HK-2 (cell line): ENCODE measurements around the gene ATOH8.

ENCODE experiments used
- DNase-seq: peaks from one replicate; pipeline ENCODE4 v3.0.0-alpha.2; 2018; ENCODE audit not compliant: unreplicated experiment

ATOH8 gene

DNA sequence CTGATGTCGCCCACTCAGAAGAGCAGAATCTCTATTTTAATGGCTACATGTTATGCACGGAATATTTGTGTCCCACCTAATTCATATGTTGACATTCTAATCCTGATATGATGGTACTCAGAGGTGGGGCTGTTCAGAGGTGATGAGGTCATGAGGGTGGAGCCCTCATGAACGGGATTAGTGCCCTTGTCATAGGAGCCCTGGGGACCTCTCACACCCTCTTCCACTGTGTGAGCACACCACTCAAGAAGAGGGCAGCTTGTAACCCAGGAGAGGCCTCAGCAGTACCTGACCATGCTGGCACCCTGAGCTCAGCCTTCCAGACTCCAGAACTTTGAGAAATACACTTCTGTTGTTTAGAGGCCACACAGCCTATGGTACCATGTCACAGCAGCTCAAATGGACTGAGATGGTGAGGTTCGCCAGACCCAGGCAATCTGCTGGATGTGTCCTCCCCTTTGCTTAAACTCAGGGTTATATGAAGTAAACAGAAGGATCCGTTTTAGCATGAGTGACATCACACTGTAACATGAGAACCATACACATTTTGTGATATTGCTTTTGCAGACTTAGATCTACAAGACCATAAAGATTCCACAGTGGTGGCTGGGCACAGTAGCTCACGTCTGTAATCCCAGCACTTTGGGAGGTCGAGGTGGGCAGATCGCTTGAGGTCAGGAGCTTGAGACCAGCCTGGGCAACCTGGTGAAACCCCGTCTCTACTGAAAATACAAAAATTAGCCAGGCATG is 48.7 kb downstream of the ATOH8 start:
- DNase-seq, result no peak

DNA sequence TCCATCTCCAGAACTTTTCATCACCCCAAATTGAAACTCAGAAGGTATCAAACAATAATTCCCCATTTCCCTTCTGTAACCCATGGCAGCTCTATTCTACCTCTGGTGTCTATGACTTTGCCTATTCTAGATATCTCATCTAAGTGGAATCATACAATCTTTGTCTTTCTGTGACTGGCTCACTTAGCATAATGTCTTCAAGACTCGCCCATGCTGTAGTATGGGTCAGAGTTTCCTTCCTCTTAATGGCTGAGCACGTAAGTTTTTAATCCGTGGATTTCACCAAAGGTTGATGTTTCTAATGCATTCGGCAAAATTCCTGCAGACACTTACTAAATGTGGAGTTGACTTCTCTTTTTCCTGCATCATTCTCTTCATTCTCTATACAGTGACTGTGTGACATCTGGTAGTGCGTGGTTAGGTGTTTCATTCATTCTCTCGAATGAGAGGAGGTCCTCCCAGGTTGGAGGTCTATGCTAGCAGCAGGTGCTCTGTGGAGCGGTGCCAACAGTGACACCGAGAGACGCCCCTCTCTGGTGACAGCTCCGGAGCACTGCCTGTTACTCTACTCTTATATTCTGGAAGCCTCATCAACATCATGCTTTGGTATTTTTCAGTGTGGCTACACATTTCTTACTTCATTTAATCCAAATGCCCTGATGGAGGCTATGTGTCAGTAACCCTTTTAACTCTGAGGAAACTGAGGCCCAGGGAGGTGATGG is 50.1 kb downstream of the ATOH8 start:
- no peak for DNase-seq

GRCh38 chr2:85804583-85804982 is 50.8 kb downstream of the ATOH8 start:
- DNase-seq, result no peak

- DNase-seq, result no peak
Measured at GRCh38 chr2:85806358-85807118, 52.7 kb downstream of the ATOH8 start.

DNA sequence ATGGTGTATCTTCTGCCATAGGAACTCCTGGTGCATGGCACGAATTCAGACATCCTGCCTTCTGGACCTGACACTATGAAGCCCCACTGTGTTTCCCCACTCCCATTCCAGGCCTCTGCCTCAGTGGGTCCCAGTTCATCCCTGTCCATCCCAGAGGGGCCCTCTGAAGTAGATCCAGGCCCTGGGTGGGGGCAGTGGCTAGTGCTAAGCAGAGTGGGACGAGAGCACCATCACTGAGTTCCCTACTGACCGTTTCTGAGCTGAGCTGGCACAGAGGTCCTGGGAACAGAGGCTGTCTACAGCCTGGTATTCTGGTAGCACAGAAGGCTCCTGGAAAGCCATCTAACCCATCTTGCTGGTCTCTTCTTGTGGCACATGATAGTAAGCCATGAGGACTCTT is 54.0 kb downstream of the ATOH8 start:
- no peak for DNase-seq

DNA sequence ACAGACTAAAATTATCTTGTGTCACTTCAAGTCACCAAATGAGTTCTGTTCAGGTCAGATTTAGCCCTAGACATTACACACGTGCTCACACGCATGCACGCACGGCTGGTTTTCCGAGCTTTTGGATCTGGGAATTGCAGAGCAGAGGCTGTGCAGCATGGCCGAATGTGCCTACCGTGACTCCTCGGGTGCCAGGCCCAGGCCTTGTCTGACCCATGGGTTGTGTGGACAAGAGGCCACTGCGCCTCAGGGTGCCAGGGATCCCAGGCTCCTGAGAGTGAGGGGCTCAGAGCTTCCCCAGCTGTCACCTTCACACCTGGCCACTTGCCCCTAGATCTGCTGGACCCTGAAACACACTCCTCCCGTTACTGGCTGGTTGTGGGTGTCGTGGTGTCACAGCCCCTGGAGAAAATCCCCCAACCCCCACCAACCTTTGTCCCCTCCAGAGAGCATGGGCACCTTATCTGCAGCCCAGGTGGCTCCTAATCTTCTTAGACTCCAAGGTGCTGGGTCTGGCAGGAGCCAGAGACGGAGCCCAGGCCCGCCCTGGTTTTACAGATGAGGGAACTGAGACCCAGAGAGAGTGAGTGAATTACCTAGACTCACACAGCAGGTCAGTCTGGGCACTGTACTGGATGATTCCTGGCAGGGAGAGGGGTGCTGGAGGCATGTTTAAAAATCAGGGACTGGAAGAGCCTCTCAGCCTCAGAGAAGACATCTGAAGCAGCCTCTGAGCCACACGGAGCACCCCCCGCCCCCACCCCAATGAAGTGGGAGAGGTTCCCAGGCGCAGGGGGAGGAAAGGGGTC is 56.8 kb downstream of the ATOH8 start:
- no peak for DNase-seq

DNA sequence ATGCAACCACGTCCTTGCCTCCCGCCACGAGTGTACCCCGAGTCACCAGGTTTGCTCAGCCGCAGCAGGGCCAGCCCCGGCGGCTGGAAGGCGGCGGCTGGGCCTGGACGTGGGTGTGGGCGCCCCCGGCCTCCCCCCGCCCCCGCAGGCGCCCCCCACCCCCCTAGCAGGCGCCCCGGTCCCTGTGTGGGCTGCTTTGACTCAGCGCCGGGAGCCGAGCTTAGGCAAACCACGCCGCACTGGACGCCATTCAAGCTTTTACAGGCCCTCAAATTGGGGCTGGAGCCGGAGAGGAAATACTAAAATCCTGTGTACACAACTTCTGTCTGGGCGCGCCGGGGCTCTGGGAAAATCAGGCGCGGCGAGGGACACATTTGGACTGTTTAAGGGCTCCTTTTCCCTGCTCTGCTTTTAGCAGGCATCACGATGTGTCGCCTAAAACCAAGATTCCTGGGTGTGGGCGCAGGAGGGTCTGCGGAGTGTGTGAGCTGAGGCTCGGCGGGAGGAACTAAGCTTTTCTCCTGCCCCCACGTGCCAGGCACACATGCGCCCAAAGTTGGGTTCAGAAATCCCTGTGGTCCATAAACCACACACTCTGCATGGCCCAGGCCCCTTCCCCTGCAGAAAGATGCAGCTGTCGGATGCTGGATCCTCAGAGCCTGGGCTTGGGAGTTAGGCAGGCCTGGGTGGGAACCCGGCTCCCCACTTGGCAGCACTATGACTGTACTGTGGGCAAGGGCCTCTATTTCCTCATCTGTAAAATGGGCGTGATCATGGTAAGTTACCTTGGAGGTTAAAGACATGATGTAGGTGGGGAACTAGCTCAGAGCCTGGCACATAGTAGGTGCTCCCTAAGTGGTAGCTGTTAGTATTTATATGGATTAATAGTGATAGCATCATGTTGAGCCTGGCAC is 57.6 kb downstream of the ATOH8 start:
- no peak for DNase-seq

DNA sequence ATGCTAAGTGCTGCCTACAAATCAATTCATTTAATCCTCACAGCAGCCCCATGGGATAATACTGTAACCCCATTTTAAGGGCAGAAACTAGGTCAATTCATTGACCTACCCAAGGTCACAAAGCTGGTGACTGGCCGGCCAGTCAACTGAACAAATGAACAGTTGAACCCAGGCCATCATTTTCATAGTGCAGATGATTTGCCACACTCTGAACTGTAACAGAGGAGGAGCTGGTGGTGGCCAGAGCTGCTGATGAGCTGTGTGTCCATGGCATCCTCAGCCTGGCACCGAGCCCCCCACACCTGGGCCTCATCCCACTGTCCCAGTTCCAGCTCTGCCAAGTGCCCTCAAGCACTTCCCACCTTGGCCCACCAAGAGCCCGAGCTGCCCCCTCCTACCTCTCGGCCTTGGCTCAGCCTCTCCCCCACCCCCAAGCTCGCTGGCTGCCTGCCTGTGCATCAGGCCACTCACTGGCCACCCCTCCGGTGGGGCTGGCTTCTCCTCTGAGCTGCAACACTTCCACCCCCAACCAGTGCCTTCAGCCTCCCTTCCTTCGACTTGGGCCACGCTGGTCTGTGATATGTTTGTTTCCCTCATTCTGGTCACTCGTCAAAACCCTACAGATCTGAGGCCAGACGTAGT is 58.4 kb downstream of the ATOH8 start:
- DNase-seq, result no peak

DNA sequence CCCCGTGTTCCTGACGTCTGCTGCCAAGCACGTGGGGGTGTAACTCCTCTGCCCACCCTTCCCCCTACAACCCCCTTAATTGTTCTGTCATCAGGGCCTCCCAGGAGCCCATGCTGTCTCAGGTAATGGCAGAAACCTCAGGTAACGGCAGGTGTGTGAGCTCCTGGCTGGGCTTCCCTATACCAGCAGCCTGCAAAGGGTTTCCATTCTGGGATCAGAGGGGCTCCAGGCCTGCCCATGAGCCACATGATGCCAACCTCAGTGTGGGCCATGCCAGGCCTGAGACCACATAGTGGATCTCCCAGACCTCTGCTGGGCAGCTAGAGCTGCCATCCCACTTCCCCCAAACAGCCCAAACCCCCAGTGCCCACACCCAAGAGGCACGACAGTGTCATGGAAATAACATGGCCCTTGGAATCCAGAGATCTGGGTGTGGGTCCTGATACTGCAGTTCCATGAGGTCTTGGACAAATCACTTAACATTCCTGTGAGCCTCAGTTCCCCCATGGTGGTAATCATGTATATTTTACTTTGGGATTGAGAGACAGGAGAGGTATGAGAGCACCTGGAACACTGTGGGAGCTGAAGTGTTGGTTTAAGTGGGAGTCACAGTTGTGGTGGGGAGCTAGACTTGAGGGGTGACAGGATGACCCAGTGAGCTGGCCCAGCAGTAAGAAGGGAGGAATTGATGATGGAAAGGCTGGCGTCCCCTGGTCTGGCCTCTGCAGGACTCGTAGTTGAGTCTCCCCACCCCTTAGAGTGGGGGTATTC is 59.6 kb downstream of the ATOH8 start:
- DNase-seq, result no peak

- DNase-seq, result peak; percentile 91
Measured at GRCh38 chr2:85813982-85814801, 60.4 kb downstream of the ATOH8 start.

DNA sequence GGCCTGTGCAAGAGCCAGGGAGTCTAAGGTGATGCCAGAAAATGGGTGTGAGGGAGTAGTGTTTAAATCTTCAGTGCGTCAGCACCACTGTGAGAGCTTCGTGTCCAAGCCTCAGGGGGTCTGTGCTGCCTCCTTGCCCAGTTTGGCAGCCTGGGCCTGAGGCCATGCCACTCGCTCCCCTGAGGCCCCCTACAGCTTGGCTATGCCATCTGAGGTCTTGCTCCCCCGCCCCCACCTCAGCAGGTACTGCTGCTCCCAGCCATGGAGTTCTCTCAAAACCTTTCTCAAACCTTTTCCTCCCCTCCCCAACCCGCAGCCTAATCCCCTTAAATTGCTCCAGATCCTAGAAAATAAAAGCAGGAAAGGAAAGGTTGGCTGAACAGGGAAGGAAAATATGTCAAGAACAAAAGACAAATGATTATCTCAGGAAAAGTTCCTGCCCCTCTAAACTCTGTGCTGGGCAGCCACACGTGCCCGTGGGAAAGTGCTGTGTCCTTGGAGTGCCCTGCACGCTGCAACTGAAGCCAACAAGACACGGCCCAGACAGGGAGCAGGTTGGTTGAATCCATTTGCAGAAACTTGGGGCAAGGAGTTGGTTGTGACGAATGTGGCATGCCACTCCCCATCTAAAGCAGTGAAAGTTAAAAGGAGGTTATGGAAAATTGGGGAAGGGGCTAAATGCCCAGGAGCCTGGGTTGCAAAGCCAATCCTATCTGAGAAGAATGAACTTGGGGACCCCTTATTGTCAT is 61.2 kb downstream of the ATOH8 start:
- DNase-seq, result no peak

GRCh38 chr2:85819811-85820510 is 66.2 kb downstream of the ATOH8 start:
- no peak for DNase-seq

DNA sequence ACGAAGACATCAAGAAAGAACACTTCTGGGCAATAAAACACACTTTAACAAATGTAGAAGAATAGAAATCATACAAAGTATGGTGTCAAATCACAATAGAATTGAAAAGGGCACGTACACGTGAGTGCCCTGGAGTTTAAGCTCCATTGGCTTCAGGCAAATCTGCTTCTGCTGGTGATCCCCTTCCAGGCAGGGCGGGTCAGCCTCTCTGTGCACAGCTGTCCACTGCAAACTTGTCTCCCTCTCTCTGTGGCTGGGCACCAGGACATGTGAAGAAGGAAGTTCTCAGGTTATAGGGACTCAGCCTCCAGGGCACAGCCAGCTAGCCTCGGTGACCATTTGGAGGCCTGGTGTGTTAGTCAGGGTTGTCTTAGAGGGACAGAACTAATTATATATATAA is 69.0 kb downstream of the ATOH8 start:
- no peak for DNase-seq

- DNase-seq, result no peak
Measured at GRCh38 chr2:85823951-85824350, 70.2 kb downstream of the ATOH8 start.

DNA sequence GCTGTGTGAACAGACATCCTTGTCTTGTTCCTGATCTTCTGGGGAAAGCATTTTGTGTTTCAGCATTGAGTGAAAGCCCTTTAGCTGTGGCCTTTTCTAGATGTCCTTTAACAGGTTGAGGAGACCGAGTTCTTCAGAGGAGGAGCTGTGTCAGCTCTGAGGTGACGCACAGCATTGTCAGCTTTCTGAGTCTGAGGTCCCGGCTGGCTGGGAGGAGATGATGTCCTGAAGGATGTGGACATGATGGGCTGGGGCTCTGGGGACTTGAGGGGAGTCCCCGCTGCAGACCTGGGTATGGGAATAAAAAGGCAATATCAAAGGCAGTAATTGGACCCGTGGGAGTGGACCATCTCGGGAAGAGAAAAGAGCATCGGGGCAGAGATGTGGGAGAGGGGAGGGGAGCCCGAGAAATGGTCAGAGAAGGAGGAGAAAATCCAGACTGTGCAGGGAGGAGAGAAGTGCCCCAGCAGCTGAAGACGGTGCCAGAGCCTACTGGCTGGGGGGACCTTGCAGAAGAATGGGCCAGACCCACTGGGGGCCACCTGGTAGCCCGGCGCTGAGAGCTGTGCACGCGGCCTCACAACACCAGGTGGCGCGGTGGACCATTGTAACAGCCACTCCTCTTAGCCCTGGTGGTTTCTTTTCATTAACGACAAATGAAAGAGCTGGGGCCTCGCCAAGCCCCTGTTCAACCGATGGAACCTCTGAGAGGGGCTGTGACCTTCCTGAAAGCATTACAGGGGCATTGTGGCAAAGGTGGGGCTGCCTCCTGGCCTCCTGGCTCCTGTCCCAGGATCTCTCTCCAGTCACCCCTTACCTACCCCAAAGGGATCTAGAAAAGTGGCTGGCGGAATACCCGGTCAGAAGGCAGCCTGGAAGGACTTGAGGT is 73.4 kb downstream of the ATOH8 start:
- DNase-seq, result peak; percentile 54

DNA sequence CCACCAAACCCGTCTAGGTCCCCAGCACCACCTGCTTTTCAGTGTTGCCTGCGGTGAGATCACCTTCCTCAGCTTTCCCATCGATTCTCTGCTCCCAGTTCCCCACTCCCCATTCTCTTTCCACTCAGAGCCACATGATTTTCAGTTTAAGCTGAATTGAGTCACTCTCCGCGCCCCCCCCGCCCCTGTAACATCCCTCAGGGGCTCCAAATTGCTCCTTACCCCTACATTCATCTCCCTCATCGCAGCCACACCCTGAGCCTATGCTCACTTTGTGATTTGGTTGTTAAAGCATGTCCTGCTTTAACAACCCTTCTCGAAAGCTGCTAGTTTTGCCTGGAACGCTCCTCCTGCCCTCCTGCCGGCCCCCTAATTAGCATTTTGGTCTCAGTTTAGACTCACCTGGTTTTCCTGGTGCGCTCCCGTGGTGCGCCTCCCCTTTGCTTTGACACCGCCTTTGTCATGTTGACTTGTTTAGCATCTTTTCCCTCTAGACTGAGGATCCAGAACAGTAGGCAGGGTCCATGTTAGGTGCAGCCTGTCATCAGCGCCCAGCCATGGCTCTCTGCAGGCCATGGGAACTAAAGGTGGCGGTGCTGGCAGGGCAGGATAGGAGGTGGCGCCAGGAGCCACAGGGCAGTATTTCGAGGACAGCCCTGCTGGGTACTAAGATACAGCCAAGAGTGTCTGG is 74.2 kb downstream of the ATOH8 start:
- DNase-seq, result no peak
